Spleen (tissue), 7 donors: ENCODE measurements around the gene KIF26B.

ENCODE experiments used
- POLR2A ChIP-seq, 3 donors: fragments of 450-650 bp; IDR thresholded peaks; one replicate each; pipeline ENCODE4 v1.5.1; 2017; ENCODE audit warnings: antibody characterized with exemption in 3 of 3, mild to moderate bottlenecking in 1 of 3
- POLR2AphosphoS5 ChIP-seq, 3 donors: sonication (generic); formaldehyde crosslinking; IDR thresholded peaks; one replicate each; pipeline ENCODE4 v1.5.1; 2017; ENCODE audit warnings: antibody characterized with exemption in 3 of 3
- TF ChIP-seq, protein P1 (sequence below), 11 experiments: fragments of 200-600 bp in 7 of 11; fragments of 450-650 bp in 4 of 11; sonication (generic) in 4 of 11; IDR thresholded peaks in 8 of 11; conservative IDR thresholded peaks in 3 of 11; 1 replicate in 7 of 11; 2 replicates in 4 of 11; pipeline versions ENCODE4 v1.4.0 to v1.8.0; 2016 to 2021; ENCODE audit warnings: antibody characterized with exemption in 11 of 11, inconsistent platforms in 4 of 11, mild to moderate bottlenecking in 1 of 11
- donor health status: DM: no; HTN: no; CAD: no; lungs with moderate emphysema.
- donor health status: DM: no; HTN: no; CAD: no.
- donor health status: DM: no; HTN: no; CAD: no.

DNA sequence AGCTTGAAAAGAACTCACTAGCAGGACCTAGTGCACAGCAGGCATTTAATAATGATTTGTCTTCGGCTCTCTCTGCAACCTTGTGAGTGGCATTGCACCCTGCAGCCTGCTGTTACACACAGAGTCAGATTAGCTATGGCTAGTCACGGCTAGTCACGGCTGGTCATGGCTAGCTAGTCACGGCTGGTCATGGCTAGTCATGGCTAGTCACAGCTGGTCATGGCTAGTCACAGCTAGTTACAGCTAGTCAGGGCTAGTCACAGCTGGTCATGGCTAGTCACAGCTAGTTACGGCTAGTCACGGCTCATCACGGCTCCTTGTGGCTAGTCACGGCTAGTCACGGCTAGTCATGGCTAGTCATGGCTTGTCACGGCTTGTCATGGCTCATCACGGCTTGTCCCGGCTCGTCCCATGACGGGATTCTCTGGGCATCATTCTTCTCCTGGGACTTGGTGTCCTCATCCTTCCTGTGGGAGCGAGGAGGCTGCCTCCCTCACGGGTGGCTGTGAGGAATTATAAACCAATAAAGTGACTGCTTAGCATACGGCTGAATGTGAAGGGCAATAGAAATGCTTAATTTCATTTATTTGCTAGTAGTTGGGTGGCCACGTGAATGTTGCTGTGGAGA lies 12.5 kb upstream of the KIF26B start:
- TF ChIP-seq, protein P1, sequence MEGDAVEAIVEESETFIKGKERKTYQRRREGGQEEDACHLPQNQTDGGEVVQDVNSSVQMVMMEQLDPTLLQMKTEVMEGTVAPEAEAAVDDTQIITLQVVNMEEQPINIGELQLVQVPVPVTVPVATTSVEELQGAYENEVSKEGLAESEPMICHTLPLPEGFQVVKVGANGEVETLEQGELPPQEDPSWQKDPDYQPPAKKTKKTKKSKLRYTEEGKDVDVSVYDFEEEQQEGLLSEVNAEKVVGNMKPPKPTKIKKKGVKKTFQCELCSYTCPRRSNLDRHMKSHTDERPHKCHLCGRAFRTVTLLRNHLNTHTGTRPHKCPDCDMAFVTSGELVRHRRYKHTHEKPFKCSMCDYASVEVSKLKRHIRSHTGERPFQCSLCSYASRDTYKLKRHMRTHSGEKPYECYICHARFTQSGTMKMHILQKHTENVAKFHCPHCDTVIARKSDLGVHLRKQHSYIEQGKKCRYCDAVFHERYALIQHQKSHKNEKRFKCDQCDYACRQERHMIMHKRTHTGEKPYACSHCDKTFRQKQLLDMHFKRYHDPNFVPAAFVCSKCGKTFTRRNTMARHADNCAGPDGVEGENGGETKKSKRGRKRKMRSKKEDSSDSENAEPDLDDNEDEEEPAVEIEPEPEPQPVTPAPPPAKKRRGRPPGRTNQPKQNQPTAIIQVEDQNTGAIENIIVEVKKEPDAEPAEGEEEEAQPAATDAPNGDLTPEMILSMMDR (IDR thresholded peaks at IDR 0.05 in 8 of 11, conservative IDR thresholded peaks at IDR 0.05 in 3 of 11) = no peak
- TF ChIP-seq POLR2AphosphoS5 (IDR thresholded peaks at IDR 0.05) = no peak
- no peak for TF ChIP-seq POLR2A (IDR thresholded peaks at IDR 0.05)
